Glomerular visceral epithelial cell (primary cell): ENCODE data around the gene NEK4.
"Not testable (repeated sequence)": the region's sequence is repeated elsewhere in the genome, so short reads cannot be mapped to it uniquely, and the experiment has no call there.

Experiments used
- DNase-seq: peaks from one replicate; pipeline ENCODE4 v3.0.0-alpha.2; 2016; ENCODE audit errors: extremely low spot score

The NEK4 gene

DNA sequence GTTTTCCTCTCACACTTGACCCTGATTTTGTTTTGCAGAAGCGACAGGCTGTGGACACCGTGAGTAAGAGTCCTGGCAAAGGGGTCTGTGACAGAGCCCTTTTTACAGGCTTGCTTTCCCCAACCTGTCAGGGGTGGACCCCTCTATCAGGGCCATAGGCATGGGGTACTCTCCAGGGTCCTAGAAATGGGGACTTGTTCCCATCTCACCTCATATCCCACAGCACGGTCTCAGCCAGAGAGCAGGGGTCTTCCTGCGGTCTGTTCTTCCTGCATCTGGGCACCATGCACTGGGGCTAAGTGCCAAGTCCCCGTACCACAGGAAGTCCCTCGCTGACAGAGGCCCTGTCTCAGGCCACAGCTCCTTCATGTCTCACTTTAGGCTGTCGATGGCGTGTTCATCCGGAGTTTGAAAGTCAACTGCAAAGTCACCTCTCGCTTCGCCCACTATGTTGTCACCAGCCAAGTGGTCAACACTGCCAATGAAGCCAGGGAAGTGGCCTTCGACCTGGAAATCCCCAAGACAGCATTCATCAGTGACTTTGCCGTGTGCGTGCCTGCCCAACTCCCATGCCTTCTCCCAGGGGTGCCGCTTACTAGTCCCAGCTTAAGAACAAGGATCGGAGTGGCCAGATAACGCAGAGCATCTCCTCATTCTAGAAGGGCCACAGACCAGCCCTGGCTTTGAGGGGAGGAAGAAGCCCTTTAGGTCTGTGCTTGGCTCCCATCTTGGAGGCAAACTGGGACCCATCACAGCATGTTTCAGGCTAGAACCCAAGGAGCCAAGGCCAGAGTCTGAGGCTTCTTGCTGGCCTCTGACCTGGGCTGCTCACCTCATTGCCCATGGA lies 7.4 kb upstream of the NEK4 start:
- DNase-seq: no peak

DNA sequence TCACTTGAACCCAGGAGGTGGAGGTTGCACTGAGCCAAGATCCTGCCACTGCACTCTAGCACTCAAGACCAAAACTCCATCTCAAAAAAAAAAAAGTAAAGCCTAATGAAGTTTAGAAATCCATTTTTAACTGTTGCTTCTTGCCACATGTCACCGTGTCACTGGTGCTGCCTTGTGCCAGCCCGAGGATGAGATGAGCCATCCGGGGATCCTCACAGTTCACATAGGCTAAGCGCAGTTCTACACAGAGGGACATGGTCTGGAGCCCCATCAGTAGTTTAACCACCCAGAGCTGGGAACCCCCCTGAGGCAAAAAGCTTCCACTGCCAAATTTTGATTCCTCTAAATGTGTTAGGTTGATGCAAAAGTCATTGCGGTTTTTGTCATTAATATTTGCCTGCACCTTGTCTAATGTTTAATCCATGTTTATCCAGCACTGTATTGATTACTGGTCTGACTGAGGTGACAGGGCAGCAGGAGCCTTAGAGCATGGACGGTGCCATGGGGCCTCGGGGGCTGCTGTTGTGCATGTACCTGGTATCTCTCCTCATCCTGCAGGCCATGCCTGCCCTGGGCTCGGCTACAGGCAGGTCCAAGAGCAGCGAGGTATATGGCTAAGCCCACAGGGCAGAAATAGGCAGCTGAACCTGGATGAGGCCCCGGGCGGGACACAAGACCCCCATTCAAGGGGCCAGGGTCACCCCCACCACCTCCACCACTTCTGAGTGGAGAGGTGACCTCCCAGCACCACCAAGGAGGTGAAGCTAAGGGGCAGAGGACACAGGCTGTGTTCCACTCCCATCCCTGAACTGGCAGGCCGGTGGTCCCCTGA lies 6.6 kb upstream of the NEK4 start, which contains the start of gene ITIH1:
TSS of gene ITIH1 (plus strand) at position 473 of the 832 bp plus-strand sequence. CDS start at position 490, 17 bp downstream.
- no peak for DNase-seq

DNA sequence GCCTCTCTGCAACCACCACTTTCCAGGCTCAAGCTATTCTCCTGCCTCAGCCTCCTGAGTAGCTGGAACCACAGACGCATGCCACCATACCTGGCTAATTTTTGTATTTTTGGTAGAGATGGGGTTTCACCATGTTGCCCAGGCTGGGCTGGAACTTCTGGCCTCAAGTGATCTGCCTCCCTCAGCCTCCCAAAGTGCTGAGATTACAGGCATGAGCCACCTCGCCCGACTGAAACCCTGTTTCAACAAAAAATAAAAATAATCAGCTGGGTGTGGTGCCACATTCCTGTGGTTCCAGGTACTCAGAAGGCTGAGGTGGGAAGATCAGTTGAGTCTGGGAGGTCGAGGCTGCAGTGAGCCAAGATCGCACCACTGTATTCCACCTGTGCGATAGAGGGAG lies 5.7 kb upstream of the NEK4 start:
- not testable (repeated sequence) for DNase-seq

DNA sequence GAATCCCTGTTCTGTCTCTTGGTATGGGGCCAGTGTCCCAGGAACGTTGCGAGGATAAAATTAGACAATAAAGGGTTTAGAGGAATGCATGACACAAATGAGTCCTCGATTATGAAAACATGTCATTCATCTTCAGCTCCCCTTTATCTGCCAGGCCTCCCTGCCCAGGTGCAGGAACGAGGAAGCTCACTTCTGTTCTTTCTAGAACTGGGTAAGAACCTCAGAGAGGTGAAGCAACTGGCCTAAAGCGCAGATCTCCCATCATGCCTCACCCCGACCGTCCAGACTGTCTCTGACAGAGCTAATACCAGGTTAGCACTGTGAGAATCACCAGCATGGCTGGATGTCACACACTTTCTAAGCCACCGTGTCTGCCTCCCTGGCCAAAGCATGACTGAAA lies 5.1 kb upstream of the NEK4 start:
- DNase-seq: no peak

DNA sequence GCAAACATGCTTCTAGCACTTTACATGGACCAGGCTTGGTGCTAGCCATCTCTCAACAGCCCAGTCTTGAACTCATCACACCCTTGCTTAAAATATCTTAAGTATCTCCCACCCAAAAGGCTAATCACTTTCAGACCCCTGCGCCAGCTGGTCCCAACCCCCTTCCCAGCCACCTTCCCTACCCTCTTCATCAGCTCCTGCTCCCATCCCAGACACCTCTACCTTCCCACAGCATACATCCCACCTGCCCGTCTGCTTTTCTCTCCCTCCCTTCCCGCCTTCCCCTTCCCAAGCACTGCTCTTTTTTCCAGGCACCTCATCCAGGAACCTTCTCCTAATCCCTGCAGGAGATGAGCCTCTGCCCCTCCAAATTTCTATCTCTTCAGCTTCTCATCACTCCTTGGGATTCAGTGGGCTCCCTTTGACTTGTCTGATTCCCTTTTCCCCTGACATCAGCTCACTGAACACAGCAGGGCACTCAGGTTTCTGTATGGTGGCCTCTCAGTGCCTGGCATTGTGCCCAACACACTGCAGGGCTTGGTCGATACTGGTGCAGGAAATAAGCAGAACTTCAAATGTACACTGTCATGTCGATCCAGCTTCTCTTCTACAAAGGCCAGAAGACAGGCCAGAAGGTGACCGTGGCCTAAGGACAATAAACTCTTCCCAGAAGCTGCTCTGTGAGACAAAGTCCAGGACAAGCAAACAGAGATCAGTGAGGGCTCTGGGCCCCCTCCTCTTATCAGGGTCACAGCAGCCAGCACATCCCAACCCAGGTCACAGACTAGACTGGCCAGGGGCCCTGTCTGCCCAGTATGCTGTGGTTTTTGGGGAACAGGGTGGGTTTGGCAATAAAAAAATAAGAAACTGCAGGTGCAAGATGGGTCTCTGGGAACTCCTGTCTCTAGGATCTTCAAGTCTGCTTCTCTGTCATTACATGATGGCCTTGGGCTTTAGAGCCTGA lies 4.4 kb upstream of the NEK4 start:
- DNase-seq: no peak

DNA sequence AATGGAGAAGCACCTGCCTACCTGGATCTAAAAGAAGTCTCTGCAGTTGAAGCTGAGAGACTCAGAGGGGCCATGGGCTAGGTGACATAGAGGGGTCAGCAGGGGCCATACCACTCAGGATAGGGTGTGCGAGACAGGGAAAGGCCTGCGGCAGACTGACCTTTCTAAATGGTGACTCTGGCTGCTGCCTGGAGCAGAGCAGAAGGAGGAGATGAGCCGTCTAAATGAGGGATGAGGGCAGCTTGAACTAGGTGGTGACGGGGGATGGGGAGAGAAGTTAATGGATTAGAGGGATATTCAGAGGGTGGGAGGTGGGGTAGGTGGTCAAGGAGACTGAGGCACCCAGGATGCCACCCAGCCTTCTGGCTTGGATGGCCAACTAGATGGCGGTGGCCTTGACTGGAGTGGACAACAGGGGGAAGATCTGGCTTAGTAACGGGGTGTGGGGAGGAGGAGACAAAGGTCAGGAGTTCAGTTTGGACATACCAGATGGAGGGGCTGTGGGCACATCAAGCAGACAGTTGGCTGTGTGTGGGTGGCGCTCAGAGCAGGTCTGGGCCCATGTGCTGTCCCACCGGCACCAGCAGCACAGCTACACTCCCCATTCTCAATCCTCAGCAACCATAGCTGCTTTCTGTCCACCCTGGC lies 3.5 kb upstream of the NEK4 start:
- DNase-seq: no peak

DNA sequence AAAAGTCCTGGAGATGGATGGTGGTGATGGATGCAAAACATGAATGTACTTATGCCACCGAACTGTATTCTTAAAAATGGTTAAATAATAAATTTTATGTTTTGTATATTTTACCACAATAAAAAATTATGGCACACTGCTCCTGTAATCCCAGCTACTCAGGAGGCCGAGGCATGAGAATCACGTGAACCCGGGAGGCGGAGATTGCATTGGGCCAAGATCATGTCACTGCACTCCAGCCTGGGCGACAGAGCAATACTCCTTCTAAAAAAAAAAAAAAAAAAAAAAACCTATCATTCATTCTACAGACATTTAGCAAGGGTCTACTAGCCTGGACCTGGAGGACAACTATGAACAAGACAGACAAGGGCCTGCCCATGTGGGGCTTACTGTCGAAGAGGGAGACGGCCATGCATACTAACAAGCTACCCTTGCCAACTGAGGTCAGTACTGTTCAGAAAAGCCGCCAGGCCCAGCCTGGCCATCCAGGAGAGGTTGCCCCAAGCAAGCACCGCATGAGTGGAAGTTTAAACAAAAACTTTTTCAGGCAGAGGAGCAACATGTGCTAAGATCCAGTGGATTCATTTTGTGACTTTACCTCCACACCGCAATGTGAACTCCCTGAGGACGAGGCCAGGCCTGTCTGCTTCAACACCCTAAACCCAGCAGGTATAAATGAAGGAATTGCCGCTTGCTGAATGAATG lies 2.8 kb upstream of the NEK4 start:
- DNase-seq: no peak

DNA sequence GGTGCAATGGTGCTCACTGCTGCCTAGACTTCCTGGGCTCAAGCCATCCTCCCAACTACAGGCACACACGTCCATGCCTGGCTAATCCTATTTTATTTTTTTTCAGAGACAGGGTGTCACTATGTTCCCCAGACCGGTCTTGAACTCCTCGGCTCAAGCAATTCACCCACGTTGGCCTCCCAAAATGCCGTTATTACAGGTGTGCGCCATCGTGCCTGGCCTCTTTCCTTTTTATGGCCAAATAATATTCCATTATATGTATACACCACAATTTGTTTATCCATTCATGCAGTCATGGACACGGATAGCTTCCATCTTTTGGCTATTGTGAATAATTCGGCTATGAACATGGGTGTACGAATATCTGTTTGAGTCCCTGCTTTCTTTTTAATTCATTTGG lies 962 bp upstream of the NEK4 start:
- DNase-seq: no peak

DNA sequence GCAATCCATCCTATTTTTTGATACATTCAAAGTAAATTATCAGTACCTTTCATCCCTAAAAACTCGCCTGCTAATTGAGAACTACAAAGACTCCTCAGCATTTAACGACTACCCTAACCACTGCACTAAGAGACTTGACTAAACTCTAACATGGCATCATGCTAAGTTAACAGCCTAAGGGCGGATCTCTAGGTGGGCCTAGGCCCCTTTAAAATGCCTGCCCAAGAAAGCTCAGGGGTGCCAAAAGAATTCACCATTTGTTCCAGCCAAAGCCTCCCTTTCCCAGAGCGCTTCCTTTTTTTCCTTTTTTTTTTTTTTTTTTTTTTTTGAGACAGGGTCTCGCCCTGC lies 568 bp upstream of the NEK4 start:
- no peak for DNase-seq

DNA sequence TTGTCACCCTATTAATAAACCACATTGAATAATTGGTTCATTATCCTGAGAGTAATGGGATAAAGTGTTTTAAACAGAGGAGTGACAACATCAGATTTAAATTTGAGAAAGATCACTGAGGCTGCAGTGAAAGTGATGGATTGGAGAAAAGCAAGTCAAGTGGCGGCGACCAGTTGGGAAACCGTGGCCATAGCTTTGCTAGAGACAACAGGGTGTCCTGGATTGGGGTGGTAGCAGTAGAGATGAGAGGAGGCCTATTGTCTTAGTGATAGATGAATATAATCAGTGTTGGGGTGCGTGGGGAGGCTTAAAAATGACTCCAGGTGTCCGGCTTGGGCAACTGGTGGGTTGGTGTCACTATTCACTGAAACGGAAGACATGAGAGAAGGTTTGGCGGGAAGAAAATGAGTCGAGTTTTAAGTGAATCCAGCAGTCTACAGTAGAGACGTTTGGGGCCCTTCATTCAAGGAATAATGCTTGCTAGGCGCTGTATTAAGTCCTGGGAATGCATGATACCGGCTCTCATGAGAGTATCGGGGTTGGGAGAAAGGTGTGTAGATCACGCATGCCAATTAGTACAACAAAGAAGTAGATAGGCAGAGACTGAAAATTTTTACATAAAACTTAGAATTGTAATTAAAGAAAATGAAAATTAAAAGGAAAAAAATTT lies 819 bp downstream of the NEK4 start:
- no peak for DNase-seq

DNA sequence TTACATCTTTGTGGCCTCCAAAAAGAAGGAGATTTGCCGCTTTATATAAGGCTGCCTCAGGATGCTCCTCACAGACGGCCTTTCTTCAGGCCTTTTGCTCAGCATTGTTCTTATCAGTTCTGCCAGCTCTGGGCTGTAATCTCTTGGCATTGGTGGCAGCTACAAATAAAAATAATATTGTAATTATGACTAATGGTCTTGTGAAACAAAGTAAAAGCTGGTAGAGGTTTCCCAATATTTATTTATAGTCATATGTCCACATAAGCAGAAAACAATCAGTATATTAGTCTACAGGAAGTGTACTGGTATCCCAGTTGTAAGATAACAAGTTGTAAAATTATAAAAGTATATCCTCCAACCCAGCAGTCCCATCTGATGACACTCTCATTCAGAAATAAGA lies 7.3 kb downstream of the NEK4 start:
- no peak for DNase-seq

DNA sequence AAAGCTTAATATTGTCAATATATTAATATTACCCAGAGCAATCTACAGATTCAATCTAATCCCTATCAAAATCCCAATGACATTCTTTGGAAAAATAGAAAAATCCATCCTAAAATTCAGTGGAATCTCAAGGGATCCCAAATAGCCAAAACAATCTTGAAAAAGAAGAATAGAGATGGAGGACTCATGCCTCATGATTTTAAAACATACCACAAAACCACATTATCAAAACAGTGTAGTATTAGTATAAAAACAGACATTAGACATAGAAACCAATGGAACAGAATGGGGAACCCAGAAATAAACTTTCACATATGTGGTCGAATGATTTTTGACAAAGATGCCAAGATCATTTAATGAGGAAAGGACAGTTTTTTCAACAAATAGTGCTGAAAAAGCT lies 14.6 kb downstream of the NEK4 start:
- DNase-seq: no peak

DNA sequence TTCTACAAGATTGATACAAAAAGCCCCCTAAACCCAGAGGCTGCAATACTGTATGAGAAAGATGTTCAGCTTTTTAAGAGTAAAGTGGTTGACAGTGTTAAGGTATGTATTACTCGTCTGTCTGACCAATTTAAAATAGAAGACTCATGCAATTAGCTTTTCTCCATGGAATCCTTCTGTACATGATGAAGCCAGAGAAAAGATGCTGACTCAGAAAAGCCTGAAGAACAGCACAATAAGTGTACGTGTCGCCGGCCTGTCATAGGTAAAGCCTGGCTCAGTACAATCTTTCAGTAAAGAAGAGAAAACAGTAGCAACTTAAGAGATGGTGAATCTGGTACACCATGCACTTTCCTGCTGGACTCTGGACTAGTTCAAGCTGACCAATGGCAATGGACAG lies 16.4 kb downstream of the NEK4 start:
- no peak for DNase-seq

DNA sequence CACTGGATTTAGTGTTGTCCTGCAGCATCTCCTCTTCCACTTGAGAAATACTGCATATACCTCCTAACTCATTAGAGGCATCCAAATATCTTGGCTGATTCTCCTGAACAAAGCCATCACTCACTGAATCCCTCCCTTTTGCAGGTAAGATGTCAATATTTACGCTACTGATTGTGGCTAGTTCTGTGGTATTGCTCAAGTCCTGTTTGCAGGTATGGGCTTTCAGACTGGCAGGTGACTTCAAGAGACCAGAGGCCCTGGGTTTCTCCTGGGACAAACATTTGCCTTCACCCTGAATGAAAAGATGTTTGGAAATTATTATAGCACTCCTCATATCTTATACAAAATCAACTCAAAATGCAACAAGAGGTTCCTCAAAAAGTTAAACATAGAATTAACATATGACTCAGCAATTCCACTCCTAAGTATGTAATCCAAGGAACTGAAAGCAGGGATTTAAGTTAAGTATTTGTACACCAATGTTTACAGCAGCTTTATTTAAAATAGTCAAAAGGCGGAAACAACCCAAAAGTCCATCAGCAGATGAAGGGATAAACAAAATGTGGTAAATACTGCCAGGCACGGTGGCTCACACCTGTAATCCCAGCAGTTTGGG lies 18.6 kb downstream of the NEK4 start:
- no peak for DNase-seq

DNA sequence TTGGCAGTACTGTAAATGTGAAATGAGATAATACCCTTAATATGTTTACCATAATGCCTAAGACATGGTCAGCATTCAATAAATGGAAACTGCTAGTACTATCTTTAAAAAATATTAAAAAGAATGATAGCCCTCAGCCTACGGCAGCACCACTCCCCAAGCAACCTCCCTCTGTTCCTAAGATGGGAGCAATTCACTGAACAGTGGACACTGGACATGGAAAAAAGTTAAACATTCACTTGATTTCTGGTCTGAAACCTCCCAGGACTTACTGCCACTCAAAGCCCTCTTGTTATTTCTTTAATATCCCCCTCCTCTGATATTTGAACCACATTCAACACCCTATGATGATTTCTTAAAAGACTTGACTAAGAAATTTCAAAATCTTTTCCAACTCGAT lies 27.0 kb downstream of the NEK4 start:
- no peak for DNase-seq

DNA sequence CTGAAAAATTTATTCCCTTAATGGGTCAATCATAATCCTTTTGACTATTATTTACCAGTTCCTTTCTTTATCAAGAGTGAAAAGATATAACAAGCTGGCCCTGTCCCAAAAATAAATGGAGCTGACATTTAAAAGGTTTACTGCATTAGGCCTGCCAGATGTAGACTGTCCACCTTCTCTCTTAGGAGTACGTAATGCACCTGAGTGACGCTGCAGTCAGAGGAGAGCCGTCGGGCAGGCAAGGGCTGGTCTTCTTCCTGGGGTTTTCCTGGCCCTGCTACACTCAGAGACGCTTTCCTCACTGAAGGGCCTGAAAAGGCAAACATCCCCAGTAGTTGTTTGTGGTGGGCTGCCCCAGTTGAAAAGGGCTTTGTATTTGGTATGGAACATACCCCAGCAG lies 27.6 kb downstream of the NEK4 start:
- no peak for DNase-seq

DNA sequence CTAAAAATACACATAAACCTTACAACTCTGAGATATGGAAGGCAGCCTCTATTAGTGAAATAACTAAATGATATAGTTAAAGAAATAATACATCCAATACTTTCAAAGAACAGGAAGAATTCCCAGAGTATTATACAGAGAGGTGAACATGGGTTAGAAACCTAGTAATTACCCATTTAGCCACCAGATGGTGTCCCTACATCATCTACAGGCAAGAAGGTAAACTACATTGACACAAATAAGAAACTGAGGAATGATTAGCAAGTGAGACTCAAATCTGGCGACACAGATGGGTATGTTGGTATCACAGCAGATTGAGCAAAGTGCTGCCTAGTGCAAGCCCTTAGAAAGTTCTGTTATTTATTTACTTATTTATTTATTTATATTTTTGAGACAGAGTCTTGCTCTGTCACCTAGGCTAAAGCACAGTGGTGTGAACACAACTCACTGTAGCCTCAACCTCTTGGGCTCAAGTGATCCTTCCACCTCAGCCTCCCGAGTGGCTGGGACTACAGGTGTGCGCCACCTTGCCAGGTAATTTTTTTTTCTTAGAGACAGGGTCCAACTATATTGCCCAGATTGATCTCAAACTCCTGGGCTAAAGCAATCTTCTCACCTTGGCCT lies 28.2 kb downstream of the NEK4 start:
- peak; percentile 32 for DNase-seq

DNA sequence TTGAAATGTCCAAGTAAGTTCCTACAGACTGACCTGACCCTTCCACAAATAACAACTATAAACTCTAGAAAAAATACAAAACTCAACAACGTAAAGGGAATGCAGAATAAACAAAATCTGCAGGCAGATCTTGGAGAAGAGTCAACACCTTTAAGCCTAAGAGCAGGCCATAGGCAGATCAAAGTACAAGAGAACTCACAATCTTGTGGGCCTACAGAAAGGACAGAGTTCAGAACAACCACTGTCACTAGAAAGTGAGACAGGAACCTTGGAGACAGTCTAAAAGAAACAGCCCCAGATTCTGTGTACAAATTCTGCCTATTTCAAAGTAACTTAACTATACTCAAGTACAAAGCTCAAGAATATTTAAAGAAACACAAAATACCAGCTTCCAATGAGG lies 31.0 kb downstream of the NEK4 start:
- DNase-seq: no peak

DNA sequence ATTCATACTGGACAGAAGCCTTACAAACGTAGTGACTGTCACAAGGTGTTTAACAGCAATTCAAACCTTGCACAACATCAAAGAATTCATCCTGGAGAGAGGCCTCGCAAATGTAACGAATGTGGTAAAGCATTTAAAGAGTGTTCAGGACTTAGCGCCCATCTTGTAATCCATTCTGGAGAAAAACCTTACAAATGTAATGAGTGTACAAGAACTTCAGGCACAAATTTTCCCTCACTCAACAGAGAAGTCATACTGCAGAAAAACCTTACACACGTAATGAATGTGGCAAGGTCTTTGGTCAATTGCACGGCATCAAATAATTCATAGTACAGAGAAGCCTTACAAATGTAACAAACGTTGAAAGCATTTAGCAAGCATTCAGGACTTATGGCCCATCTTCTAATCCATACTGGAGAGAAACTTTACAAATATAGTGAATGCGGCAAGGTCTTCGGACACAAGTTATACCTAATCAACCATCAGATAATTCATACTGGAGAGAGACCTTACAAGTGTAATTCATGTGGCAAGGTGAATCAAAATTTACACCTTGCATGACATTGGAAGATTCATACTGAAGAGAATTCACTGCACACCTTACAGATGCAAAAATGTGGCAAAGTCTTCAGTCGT lies 37.4 kb downstream of the NEK4 start:
- DNase-seq: no peak
